GM04504 (cell line): ENCODE data around the gene GRIP2.

Experiments
- DNase-seq: peaks from one replicate; pipeline ENCODE4 v3.0.0-alpha.2; 2012; ENCODE audit warnings: low read depth

Gene GRIP2

DNA sequence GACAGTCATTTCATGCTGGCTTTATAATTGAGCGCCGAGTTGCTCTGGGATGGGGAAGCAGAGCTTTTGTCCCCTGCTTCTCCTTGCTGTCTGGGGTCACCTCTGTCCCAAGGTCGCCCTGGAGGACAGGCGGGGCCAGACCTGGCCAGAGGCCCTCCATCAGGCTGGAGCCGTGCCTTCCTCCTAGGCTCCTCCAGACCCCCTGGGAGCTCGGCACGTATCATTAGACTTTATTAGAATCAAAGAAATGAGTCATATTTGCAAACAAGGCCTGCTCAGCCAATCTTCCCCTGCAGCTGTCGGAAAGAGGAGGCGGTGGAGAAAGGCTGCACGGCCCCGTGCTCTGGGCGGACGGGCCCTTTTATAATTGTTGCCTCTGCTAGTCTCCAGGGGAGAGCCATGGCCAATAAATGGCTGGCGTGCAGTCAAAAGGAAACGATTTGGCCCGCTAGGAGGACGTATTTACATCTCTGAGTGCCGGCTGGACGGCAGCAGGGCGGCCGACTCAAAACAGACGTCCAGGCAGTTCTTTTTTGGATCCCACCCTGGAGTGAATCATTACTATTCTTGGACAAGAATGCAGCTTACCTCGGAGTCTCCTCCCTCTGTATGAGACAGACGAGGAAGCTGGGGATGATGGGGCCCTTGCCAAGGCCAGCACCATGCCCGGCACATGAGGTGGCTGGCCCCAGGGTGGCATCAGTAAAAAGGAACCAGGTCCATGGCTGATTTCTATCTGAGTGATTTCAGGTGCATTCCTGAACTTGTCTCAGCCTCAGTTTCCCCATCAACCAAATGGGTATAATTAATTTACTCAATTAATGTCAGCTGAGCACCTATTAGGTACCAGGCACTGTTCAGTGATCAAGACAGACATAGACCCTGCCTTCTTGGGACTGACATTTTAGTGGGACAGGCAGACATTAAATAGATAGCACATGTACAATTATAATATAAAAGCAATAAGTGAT is 87.1 kb downstream of the GRIP2 start:
- peak; percentile 97 for DNase-seq

DNA sequence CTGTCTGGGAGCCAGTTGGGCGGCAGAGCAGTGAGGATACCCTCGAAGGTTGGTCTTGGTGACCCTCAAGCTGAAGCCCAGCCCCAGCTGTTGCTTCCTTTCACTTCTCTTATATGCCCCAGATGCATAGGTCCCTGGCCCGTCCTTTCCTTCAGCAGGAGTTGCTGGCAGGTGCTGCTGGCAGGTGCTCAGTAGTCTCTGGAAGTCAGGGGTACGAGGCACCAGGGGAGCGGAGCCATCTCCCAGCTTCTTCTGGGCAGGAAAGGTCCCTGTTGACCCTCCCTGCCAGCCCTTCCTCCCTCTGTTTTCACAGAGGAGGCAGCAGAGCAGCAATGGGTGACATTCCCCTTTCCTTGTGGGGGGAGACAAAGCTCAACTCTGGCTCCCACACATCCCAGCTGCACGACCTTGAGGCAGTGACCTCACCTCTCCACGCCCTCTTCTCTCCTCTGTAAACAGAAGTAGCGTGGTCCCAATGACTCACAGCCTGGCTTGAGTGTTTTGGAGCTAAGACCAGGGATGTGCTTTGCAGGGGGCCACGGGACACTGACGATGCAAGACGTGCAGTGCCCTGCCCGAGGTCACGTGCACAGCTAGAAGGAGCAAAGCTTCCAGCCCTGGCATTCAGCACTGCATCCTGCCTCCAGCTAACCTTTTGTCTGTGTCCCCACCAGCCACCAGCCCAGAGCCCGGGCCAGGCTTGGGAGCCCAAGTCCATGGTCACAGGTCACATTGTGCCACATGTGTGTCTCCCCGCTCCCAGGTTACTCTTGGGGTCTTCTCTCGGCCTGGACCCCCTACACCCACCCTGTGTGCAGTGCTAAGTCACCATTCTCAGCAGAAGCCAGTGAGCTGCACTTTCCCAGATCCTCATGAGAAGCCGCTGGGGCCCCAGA is 88.0 kb downstream of the GRIP2 start:
- peak; percentile 86 for DNase-seq

DNA sequence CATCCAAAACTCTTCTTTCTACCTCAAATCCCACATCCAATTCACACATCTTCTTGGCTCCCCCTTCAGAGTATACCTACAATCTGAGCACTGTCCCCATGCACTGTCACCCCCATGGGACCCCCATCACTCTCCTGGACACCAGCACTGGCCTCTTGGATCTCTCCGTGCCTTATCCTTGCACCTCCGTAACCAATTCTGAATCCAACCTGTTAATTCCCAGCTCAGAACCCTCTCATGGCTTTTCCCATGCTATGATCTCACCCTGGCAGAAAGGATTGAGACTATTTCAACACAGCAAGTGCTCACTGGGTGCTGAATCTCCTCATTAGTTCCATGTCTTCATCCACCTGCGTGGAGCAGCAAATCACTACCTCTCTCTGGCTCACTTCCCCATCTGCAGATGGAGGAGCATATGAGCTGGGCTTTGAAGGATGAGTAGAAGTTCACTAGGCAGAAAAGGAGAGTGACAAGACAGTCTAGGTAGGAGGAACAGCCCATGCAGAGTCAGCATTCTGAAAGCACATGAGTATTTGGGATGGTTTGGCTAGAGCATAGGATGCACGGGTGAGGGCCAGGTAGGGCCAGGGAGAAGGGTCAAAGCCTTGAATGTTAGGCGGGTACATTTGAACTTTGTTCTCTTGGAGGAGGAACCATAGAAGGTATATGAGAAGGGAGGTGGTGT is 89.1 kb downstream of the GRIP2 start:
- no peak for DNase-seq

DNA sequence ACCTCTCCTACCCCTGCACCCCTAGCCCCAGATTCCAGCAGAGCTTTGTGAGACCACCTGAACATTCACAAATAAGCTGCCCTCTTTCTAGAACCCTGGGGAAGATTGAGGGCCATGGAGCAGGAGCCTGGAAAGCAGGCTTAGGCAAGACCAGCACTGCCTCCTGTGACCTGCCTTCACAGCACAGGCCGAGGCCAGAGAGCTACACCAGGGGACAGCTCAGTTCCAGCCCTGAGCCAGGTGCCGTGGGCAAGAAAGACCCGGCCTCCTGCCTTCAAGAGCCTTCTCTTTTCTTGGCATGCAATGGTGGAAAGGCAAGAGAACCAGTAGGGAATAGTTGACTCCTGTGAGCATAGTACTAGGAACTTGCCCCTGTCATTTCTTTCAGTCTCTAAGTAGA is 89.6 kb downstream of the GRIP2 start:
- no peak for DNase-seq

DNA sequence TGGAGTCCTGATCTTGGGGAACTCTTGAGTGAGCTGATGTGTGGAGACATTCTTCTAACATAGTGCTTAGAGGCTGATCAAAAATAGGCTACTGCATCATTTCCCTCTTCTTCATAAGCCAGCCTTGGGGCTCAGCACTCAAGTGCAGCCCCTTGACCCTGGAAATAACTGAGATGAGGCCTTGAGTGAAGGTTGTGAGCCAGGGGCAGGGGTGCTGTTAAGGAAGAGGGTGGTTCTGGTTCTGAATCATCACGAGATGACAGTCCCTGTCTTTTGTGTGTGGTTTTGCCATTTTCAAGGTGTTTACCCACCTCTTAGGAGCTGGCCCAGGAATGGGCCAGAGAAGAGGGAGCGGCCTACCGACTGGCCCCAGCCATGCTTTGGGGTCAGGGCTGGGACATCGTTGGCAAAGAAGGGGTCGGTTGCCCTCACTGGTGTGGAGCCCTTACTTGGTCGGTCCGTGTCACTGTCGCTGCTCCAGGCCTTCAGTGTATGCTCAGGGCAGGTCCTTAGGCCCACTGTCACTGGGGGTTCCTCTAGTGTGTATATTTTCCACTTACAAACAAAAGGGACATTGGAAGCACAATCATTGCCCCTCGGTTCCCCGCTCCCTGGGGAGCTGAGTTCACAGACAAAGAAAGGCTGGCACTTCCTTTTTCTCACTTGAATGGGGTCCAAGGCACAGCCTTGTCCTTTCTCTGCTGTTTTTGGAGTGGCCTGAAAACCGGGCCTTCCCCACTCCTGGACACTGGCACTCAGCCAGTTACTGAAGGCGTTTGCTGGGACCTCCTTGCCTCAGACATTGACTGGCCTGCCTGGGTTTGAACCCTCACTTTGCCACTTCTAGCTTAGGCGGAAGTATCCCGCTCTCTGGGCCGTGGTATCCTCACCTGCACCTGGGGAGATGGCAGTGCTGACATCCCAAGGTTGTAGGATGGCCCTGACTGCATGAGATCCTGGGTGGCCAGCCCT is 91.1 kb downstream of the GRIP2 start:
- DNase-seq, result no peak

DNA sequence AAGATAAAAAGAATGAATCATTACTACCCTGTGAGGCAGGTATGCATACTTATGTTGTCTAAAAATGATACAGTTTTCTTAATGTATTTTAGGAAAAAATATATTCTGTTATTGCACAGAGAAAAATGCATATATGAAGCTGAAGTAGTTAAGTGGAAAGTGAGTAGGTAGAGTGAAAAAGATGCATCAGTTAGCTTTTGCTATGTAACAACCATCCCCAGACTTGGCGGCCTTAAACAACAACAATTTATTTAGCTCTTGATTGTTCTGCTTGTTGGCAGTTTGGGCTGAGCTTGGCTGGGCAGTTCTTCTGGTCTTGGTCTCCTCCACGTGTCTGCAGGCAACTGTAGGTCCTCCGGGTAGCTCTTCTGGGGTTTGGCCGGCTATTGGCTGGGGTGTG is 92.1 kb downstream of the GRIP2 start:
- no peak for DNase-seq

DNA sequence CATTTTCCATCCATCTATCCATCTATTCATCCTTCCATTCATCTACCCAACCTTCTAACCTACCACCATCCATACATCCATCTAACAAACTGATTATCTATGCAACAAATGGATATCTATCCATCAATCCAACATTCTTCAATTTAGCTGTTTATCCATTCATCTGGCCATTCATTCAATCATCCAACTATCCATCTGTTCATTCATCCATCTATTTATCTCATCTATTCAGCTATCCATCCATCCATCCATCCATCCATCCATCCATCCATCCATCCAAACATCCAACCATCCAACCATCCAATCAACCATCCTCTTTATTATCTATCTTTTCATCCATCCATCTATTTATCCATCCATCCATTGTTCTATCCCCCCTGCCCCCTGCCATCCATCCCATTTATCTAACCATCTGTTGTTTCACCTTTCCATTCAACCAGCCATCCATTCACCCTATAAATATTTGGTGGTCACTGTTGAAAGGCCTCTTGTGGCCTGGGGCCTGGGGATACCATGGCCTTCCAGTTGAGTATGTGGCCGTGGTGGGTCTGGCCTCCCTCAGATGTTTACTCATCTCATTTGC is 93.1 kb downstream of the GRIP2 start:
- no peak for DNase-seq

DNA sequence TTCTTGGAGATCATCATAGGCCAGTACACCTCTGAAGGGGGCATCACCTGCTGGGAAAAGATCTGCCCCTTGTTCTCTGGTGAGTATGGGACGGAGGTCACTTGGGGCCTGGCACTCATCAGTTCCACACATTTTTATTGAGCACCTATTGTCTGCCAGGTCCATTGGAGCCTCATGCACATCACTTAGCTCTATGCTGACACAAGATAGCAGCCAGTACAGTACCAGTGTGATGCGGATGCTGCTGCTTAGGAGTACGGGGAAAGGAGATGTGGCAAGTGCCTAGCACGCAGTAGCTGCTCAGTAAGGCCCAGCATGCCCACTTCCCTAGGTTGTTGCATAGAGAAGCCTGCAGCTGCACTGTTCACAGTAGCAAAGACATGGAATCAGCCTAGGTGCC is 94.4 kb downstream of the GRIP2 start:
- DNase-seq, result no peak

DNA sequence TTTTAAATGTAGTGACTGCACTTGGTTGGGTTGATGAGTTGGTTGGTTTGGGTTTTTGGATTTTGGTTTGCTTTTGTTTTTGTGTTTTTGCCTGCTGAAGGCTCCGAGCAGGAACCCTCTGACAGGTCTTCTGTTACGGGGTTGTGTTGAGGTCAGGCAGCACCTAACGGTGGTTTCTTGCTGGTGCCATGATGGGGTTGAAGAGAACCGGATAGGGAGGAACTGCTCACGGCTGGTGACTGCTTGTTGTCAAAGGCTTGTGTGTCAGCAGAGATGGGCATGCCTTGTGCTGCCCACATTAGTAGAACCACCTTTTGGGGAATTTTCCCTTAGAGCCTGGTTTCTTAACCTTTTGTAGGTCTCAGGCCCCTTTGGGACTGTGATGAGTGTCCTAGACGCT is 95.8 kb downstream of the GRIP2 start:
- no peak for DNase-seq

DNA sequence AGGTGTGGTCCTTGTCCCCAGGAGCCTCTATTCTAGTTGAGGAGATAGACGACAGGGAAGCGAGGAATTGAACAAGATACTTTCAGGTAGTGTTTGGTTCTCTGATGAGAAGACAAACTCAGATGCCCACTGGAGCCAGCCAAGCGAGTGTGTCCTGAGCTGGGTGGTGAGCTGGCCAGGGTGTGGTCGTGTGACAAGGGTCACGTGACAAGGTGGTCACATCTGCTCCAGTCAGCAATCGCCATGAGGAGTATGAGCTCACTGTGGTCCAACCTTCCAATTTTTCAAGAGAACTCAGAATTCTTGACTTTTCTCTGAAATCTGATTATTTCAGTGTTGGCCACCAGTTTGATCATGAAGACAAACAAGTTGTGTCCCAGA is 98.2 kb downstream of the GRIP2 start:
- DNase-seq, result no peak

DNA sequence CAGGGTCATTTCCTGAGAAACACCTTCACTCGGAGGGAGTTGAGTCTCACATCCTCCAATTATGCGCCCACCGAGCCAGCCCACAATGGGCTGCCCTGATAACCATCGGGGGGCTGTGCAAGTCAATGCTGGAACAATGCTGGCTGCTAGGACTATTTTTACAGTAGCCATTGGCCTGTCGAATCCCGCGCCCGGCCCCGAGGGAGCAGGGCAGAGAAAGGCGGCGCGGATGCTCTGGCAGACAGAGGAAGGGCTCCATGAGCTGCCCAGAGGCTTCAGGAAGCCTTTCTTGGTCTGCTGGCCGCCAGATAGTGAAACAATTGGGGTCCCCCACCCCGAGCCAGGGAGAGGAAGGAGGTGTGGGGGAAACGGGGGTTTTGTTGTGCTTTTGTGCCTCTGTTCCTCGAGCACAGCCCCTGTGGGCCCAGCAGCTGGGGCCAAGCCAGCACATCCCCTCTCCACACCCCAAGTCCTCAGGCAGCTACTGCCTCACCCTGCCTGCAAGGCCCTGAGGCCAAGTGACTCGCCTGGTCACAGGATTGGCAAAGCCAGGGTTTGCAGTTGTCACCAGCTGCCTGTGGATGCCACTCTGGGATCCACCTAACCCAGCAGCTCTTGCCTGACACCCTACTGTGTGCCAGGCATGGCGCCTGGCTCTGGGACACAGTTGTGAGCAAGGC is 98.8 kb downstream of the GRIP2 start:
- no peak for DNase-seq

DNA sequence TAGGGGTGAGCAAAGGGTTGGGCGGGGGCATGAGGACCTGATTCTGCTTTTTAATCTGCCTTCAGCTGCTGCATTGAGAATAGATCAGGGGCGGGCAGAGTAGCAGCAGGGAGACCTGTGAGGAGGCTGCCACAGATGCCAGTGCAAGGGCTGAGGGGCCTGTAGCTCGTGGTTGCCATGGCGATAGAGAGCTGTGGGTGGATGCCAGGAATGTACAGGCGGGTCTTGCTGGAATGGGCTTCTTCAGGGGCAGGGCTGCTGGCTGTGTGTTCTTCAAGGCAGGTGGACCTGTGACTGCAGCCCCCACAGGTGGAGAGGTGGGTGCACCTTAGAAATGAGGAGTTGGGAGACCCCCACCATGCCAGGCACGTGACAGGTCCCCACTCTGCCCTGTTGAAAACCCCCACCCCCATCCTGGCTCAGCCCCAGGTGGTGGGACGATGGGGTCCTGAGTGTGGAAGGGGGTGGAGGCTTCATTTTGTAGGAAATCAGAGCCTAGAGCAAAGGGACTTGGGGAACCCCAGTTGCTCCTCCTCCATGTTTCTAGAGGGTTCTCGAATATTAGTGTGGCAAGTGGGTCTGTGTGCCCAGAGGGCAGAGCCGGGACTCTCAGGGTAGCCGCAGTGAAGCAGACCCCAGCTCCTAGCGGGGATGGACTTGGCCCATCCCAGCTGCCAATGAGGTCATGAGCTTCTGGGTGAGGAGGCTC is 99.5 kb downstream of the GRIP2 start:
- no peak for DNase-seq

DNA sequence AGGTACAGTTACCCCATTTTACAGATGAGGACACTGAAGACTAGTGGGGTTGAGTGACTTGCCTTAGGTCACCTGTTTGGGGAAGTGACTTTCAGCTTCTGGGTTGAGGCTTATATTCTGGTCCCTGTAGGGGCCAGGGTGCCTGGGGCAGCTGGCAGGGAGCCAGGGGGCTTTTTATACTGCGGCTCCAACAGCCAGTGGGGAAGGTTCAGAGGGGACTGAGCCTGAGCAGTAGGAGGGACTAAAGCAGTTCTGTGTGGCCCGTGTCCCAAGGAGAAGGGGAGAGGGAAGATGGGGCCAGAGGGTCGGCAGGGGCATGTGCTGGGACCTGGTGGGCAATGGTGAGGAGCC is 100.0 kb downstream of the GRIP2 start:
- no peak for DNase-seq

DNA sequence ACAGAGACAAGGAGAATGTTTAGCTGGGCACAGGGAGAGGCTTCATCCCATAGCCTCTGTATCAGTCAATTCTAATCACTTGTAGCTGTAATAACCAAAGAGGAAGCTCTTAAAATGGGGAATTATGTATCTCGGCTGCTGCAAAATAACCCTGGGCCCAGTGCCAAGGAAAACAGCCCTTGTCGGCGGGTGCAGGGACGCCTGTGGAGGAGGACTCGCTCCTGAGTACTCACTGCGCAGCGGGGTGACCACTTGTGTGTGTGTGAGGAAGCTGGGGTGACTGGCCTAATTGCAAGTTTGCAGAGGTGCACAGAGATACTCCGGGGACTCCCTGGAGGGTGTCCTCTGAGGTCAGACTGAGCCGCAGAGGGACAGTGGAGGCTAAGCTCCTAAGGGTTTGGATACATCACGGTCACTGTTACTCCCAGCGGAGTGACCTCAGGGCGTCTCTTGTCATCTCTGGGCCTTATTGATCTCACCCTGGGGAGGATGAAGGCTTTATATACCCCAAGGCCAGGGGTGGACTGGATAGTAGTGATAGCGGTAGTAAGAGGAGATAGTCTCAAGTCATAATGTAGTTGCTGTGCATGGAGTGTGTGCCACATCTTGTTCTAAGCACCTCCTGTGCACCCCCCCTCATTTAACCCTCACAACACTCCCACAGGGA is 100.5 kb downstream of the GRIP2 start:
- no peak for DNase-seq
